GM18867 (cell line): ENCODE measurements around the gene NAA35.
"Not testable (repeated sequence)": the region's sequence is repeated elsewhere in the genome, so short reads cannot be mapped to it uniquely, and the experiment has no call there.

Experiments
- ATAC-seq: cut with Tn5 transposase; IDR thresholded peaks from one replicate; pipeline ENCODE4 v1.9.1; 2021; ENCODE audit warnings: mild to moderate bottlenecking, moderate library complexity; ENCODE audit not compliant: unreplicated experiment

The NAA35 gene

GRCh38 chr9:85943757-85944430 is 2.9 kb downstream of the NAA35 start:
- no peak for ATAC-seq

- ATAC-seq, result no peak
Measured at GRCh38 chr9:85944672-85945071, 3.7 kb downstream of the NAA35 start.

- ATAC-seq, result no peak
Measured at GRCh38 chr9:85949586-85950335, 8.8 kb downstream of the NAA35 start.

- no peak for ATAC-seq
Measured at GRCh38 chr9:85959955-85960354, 19.0 kb downstream of the NAA35 start.

- no peak for ATAC-seq
Measured at GRCh38 chr9:85960688-85961093, 19.7 kb downstream of the NAA35 start.

GRCh38 chr9:85964526-85964925 is 23.6 kb downstream of the NAA35 start:
- no peak for ATAC-seq

- no peak for ATAC-seq
Measured at GRCh38 chr9:85964949-85965348, 24.0 kb downstream of the NAA35 start.

- no peak for ATAC-seq
Measured at GRCh38 chr9:85969727-85970126, 28.8 kb downstream of the NAA35 start.

- no peak for ATAC-seq
Measured at GRCh38 chr9:85971731-85972130, 30.8 kb downstream of the NAA35 start.

GRCh38 chr9:85973238-85973637 is 32.3 kb downstream of the NAA35 start:
- no peak for ATAC-seq

- ATAC-seq, result not testable (repeated sequence)
Measured at GRCh38 chr9:85974055-85974547, 33.2 kb downstream of the NAA35 start.

- no peak for ATAC-seq
Measured at GRCh38 chr9:85978496-85978895, 37.5 kb downstream of the NAA35 start.

- ATAC-seq, result no peak
Measured at GRCh38 chr9:85981369-85981768, 40.4 kb downstream of the NAA35 start.

GRCh38 chr9:85984457-85984856 is 43.5 kb downstream of the NAA35 start:
- ATAC-seq, result no peak

- ATAC-seq, result no peak
Measured at GRCh38 chr9:85987236-85987635, 46.3 kb downstream of the NAA35 start.

- no peak for ATAC-seq
Measured at GRCh38 chr9:85994191-85994590, 53.2 kb downstream of the NAA35 start.

- no peak for ATAC-seq
Measured at GRCh38 chr9:85995097-85995496, 54.2 kb downstream of the NAA35 start.

GRCh38 chr9:85995599-85995998 is 54.7 kb downstream of the NAA35 start:
- ATAC-seq, result no peak

- ATAC-seq, result no peak
Measured at GRCh38 chr9:86005253-86005775, 64.4 kb downstream of the NAA35 start.

- no peak for ATAC-seq
Measured at GRCh38 chr9:86009133-86009532, 68.2 kb downstream of the NAA35 start.

- ATAC-seq, result no peak
Measured at GRCh38 chr9:86020731-86021130, 79.8 kb downstream of the NAA35 start.

GRCh38 chr9:86021166-86021565 is 80.2 kb downstream of the NAA35 start:
- ATAC-seq, result no peak
